Stimulated activated CD8-positive, alpha-beta memory T cell treated with anti-CD3 and anti-CD28 coated beads, Interleukin-7, amount 100 ng/mL, for 1 hour (primary cell): Measurements from ENCODE around the gene WIF1.

Experiments
- DNase-seq, 2 donors: peaks; one replicate each; pipeline ENCODE4 v3.0.0-alpha.2; 2020; ENCODE audit warnings: low read depth in 2 of 2

WIF1 gene

DNA sequence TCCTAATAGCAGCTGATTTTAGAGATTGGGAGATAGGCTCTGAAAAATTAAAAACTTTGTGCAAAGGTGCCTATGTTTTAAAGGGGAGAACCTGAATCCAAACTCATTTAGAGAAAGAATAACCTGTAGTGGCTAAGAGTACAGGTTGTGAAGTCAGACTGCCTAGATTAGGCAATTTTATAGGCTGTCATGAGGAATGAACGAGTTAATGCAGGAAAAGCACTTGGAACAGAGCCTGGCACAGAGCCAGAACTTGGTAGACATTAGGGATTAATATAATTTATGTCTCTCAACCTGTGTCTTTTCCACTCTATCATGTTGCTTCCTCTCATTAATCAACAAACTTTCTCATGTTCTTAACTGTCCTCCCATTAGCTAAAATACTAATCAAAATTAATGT lies 98.1 kb downstream of the WIF1 start:
- DNase-seq: no peak

- no peak for DNase-seq
These were observed 98.7 kb downstream of the WIF1 start for GRCh38 chr12:65022421-65022820.

DNA sequence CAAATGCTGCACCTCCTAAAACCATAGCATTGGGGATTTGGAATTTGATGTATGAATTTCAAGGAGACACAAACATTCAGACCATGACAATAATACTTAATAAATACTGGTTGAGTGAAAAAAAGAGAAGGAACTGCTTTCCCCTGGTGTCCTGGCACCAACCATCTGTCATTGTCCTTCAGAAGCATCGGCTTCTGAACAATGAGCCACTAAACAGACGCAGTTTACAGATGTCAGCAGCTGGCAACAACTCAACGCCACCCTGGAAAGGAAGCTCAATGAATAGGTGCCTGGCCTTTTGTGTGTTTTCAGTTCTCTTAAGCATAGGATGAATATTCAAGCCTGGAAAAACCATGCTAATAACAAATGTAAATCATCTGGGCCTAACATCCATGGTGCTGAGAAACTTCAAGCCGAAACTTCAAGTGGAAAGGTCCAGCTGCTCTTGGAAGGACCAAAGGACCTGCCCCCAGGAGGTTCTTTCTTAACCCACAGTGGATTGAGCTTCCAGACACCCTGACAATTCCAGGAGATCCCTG lies 101.3 kb downstream of the WIF1 start:
- DNase-seq: no peak

- no peak for DNase-seq
These were observed 104.0 kb downstream of the WIF1 start for GRCh38 chr12:65016881-65017650.

DNA sequence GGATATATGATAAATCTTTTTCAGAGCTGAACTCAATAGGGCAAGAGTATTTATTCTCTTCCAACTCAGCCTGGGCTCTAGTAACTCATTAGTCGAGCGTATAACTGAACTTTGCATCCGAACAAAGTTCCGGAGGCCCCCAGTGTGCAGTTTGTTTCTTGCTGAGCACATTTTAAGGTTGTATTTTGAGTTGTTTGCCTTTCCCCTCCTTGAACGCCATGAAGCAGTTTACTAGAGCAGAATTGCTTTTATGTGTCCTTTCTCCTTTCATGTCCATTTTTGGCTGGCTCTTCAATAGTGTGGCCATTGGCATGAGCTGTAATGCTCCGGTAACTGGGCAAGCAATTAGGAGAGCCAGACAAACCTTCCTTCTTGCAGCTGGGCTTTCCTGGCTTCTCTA lies 105.3 kb downstream of the WIF1 start:
- DNase-seq: no peak

GRCh38 chr12:65014504-65015271 lies 106.4 kb downstream of the WIF1 start:
- no peak for DNase-seq

DNA sequence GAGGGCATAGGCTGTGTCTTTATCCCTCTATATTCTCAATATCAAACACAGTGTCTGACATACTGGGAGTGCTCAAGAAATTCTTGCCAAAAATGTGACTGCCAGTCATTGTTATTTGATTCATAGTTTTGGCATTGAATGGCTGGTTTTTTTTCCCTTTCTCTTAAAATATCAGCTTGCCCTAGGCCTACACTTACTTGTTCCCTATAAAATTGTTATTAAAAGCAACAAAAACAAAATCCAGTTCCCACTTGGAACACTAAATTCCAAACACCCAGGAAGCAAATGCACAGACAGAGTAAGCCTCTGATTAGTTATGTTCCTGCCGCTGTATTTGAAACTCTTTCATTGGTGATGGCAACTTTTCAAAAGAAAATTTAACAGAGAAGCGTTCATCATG lies 110.7 kb downstream of the WIF1 start:
- DNase-seq: no peak

DNA sequence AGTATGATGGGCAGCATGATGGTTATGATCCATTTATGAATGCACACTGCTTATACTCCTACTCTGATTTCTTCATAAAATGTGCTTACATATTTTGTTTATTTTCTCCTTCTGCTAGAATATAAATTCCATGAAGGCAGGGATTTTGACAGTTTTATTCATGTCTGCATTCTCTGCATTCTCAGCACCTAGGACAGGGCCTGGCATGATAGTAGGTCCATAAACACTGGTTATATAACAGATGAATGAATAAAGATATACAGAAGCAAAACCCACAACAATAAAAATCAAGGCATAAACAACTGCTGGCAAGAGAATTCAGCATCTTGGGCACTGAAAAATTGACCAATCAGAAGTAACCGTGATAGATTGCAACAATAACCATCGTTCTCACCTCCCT lies 115.4 kb downstream of the WIF1 start:
- DNase-seq: no peak

- DNase-seq: no peak
These were observed 116.8 kb downstream of the WIF1 start for GRCh38 chr12:65004270-65004669.
